Measurements from ENCODE around the gene SMTN. TPM values are rescaled to one million over a fixed set of nuclear protein-coding genes. Genes with fewer than 3 reads are reported as not detected.

SMTN gene
- total RNA-seq, 2 donors from 2014 or later, result 62.6 to 141 TPM

Other genes with a start within 250 kb of the SMTN start
- gene MORC2, start 112.5 kb upstream of the SMTN start, total RNA-seq, result 10 to 100 TPM; 17.7 to 21.1 TPM
- gene TUG1, start 112.1 kb upstream of the SMTN start, total RNA-seq, result 10 to 100 TPM; 67.4 to 72.1 TPM
- gene SELENOM, start 26.2 kb downstream of the SMTN start, total RNA-seq, result 10 to 100 TPM; 24.3 to 64.4 TPM
- gene INPP5J, start 41.6 kb downstream of the SMTN start, total RNA-seq, result 10 to 100 TPM; 26.3 to 34.4 TPM
- under 1 TPM in 1 of 2 donors, not detected in 1; 0.49 TPM for gene PLA2G3, start 59.2 kb downstream of the SMTN start, total RNA-seq
- gene RNF185, start 78.9 kb downstream of the SMTN start, total RNA-seq, result 10 to 100 TPM; 36.6 to 40.5 TPM
- gene LIMK2, start 131.0 kb downstream of the SMTN start, total RNA-seq, result 100 to 1,000 TPM; 102 to 142 TPM
- gene PIK3IP1, start 211.2 kb downstream of the SMTN start, total RNA-seq, result 10 to 100 TPM in 1 of 2 donors, 1 to 10 TPM in 1; 8.1 to 21.9 TPM

Data from left colon (tissue), 2 donors.